Bronchial epithelial cell (primary cell): ENCODE measurements around the gene TUB. TPM values are rescaled to one million over a fixed set of nuclear protein-coding genes. Genes with fewer than 3 reads are reported as not detected.

ENCODE experiments used
- DNase-seq: peaks from one replicate; pipeline ENCODE4 v3.0.0-alpha.2; 2010; ENCODE audit warnings: low read depth
- FAIRE-seq: peaks from 2 replicates; lab custom pipeline; 2011; peaks lifted over from hg19 to GRCh38; lab: Jason Lieb, UNC
- H3K27me3 ChIP-seq: 2 replicates; pipeline ENCODE4 v1.5.1; 2011; ENCODE audit warnings: low read length; ENCODE audit not compliant: control insufficient read depth, insufficient read depth
- H3K36me3 ChIP-seq: 2 replicates; pipeline ENCODE4 v1.5.1; 2011; ENCODE audit warnings: low read length; ENCODE audit not compliant: control insufficient read depth, insufficient read depth
- H3K4me3 ChIP-seq: 2 replicates; pipeline ENCODE4 v1.5.1; 2011; ENCODE audit warnings: mild to moderate bottlenecking, low read depth, low read length, control low read depth
- total RNA-seq: library from RNA; depleted of rRNA; stranded (reverse); fragments of >200 nt; gene quantifications from 2 replicates; pipeline ENCODE4 v1.2.1, GENCODE V29; 2014
- TF ChIP-seq, protein P1 (sequence below): IDR thresholded peaks from 2 replicates; pipeline ENCODE4 v1.5.1; 2011; ENCODE audit warnings: mild to moderate bottlenecking, moderate library complexity, low read length, control low read depth, inconsistent platforms; ENCODE audit not compliant: insufficient read depth, severe bottlenecking

Gene TUB
- total RNA-seq, 1 donor from 2014 or later: 0.26 TPM

GRCh38 chr11:8067929-8068575 lies 13.0 kb upstream of the TUB start:
- DNase-seq: no peak
- no peak overlapping the region for H3K4me3 ChIP-seq
- no peaks in the 10 kb centered on the region for H3K36me3 ChIP-seq
- peak; percentile 47 for FAIRE-seq
- H3K27me3 ChIP-seq: peaks cover 13% of the 10 kb centered on the region
- TF ChIP-seq, protein P1, sequence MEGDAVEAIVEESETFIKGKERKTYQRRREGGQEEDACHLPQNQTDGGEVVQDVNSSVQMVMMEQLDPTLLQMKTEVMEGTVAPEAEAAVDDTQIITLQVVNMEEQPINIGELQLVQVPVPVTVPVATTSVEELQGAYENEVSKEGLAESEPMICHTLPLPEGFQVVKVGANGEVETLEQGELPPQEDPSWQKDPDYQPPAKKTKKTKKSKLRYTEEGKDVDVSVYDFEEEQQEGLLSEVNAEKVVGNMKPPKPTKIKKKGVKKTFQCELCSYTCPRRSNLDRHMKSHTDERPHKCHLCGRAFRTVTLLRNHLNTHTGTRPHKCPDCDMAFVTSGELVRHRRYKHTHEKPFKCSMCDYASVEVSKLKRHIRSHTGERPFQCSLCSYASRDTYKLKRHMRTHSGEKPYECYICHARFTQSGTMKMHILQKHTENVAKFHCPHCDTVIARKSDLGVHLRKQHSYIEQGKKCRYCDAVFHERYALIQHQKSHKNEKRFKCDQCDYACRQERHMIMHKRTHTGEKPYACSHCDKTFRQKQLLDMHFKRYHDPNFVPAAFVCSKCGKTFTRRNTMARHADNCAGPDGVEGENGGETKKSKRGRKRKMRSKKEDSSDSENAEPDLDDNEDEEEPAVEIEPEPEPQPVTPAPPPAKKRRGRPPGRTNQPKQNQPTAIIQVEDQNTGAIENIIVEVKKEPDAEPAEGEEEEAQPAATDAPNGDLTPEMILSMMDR: no peak

DNA sequence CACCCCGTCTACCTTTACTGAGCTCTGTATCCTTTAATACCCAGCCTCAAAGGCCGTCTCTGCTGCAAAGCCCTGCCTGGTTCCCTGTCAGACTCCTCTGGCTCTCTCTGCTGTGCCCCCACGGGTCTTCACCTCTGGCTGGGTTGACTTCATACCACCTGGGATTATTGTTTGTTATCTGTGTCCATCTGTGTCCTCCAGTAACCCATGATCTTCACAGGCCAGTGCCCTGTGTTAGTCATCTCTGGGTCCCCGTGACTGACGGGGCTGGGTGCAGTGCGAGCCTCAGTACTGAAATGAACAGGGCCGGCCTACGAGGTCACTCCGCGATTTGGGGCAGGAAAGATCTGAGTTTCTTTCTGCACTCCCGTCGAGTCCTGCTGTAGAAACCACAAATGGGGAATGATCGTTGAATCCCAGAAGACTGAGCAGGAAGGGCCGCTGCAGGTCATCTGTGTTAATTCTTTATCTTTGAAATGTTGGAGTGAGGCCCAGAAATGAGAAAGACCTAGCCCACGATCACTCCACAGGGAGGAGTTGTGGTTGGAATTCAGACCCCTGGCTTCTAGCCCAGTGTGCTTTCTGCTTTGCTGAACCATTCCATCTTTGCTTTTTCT lies 12.3 kb upstream of the TUB start:
- peaks cover 14% of the 10 kb centered on the region for H3K27me3 ChIP-seq
- no peak for DNase-seq
- H3K4me3 ChIP-seq: no peak overlapping the region

DNA sequence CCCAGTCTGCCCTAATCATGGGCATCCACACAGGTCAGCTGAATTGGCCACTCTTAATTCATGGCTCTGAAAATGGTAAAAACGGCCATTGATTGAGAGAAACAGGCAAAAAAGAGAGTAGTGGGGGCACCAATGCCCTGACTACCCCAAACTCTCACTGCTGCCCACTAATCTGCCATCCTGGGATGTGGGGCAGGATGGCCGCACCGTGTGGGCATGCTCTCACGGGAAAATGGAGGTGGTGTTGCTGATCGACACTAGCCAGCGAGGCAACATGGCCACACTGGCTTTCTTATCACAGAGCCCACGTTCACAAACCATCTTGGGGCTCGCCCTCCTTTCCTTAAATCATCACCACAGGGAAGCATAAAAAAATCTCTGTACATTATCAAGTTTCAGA lies 11.2 kb upstream of the TUB start:
- TF ChIP-seq, protein P1: no peak
- Histone ChIP-seq H3K4me3 (no peak overlapping the region), H3K36me3 (no peaks in the 10 kb centered on the region), H3K27me3 (peaks cover 14% of the 10 kb centered on the region)
- FAIRE-seq (no peak), DNase-seq (no peak)

More for the DNA sequence above, 12.3 kb upstream of the TUB start:
- H3K36me3 ChIP-seq: no peaks in the 10 kb centered on the region
- TF ChIP-seq, protein P1: no peak
- FAIRE-seq: no peak

DNA sequence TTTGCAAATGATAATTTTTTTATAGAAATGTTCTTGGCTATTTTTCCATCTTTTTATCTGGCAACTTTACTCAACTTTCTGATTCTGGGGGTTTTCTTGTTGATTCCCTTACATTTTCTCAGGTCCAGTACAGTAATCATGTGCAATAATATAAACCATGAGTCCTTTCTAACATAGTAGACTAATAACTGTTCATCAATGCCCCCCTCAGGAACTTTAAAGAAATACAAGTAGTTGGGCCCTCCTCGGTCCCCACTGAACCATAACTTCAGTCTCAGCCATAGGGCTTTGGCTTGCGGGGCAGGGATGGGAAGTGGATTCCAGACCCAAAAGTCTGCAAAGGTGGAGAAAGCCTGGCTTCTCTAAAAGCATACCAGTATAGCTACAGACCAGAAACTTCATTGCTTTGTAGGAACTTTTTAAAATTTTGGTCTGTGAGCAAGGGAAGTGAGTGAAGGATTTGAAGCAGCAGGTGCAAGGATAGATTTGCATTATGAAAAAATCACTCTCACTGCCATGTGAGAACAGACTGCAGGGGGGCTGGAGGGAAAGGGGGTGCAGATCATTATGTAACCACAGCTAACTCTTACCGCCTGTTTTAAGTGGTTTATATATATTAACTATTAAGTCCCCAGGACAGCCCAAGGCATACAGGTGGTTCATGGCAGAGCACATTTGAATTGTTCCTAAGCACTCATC lies 10.4 kb upstream of the TUB start:
- Histone ChIP-seq H3K36me3 (no peaks in the 10 kb centered on the region), H3K27me3 (peaks cover 14% of the 10 kb centered on the region), H3K4me3 (no peak overlapping the region)
- TF ChIP-seq, protein P1: no peak
- FAIRE-seq (no peak), DNase-seq (peak; percentile 34)

DNA sequence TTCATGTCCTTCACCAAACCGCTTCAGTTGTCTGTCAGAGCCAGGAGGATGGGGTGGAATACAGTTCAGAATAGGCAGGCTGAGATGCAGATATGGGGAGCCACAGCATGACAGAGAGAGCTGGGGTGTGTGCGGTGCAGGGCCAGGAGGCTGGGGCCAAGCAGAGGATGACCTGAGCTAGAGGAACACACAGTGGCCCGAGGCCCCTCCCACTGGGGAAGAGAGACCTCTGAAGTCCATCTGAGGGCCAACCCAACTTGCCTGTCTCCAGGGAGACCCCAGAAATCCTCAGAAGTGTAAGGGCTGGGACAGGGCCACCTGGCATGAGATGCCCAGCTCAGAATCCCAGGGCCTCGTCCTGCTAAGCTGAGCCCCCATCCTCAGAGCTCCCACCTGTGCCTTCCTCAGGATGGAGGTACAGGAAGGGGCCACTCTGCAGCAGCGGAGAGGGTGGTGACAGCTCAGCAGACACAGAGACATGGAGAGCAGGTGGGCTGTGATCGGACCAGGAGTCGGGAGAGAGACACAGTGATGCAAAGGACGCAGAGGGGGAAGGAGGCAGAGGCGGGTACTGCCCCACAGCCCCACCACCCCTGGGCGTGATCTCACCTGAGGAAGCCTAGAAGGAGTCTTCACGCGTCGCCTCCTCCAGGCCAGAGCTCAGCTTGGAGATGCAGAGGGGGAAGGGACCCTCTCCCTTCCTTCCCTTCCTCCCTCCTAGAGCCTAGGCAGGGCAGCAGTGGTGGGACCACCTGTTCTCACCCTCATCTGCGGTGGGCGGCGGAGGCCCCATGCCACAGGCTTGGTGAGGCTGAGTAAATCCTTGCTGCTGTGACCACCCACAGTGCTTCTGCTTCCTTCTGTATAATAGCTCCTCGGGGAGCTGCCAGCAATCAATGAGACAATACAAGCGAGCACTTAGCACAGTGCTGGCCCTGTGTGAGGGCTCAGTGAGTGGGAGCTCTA lies 9.1 kb upstream of the TUB start:
- H3K4me3 ChIP-seq: no peak overlapping the region
- no peaks in the 10 kb centered on the region for H3K36me3 ChIP-seq
- TF ChIP-seq, protein P1: no peak
- H3K27me3 ChIP-seq: peaks cover 12% of the 10 kb centered on the region
- no peak for FAIRE-seq
- no peak for DNase-seq
